ENCODE data around the gene INO80.
A peak's percentile ranks its signal among the peaks of the same experiment; 100 is the strongest.

Gene INO80

DNA sequence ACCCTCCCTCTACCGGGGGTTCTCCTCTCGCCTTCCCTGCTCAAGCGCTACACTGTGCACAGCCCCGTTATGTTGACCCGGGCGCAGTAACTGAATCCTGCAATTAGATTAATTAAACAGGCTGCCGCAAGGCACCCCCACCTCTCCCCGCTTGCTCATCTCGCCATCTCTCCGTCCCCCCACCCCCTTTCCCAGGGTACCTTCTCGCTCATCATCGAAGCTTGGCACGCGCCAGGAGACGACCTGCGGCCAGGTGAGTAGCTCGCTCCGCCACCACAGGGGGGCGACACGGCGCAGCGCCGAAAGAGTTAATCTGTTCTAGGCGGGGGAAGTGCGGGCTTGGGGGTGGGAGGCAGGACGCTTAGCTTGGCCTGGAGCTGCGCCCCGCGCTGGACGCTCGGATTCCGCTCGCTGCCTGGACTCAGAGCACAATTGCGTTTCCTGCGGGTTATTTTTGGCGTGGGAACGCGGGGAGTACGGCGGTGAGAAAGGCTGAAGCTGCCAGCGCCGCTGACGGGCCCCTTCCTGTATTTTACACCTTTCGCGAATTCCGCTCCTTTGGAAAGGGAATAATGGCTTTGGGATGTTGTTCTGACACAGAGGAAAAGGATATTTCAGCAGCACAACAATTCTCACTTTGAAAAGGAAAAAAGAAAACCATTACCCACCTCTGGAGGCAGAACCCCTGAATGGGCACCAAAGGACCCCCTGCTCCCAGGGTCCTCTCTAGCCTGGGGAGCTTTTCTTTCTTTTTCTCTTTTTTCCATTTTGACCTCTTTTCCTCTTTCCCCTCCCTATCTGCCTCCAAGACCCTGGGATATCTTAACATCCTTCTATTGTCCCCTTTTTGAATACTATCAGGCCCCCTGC lies 185.4 kb downstream of the INO80 start:
- no peak for DNase-seq

DNA sequence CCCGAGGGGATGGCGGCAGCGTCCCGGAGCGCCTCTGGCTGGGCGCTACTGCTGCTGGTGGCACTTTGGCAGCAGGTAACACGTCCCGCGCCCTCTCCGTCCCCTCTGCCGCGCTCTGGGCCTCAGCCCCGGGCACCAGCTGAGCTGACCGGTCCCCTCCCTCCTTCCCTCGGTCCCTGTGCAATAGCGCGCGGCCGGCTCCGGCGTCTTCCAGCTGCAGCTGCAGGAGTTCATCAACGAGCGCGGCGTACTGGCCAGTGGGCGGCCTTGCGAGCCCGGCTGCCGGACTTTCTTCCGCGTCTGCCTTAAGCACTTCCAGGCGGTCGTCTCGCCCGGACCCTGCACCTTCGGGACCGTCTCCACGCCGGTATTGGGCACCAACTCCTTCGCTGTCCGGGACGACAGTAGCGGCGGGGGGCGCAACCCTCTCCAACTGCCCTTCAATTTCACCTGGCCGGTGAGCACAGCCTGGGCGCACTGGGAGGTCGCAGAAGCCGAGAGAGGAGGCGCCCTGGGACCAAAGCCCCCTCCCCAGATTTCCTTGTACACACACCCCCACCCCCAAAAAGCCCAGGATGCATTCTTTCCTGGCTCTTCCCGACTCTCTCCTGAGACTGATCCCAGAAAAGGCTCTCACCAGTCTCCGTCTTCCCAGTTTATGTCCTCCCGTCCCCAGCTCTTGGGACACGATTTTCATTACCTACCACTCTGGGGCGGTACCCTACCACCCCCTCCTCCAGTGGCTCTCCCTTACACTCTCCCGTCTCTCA lies 186.2 kb downstream of the INO80 start:
- peak; percentile 34 for DNase-seq

Data from fibroblast of skin of back (primary cell).